LNCaP clone FGC (cell line): ENCODE results near the gene SYTL3.
"Not testable (repeated sequence)": the region's sequence is repeated elsewhere in the genome, so short reads cannot be mapped to it uniquely, and the experiment has no call there.

Source experiments
- DNase-seq: peaks from one replicate; pipeline ENCODE4 v3.0.0-alpha.2; 2011; ENCODE audit warnings: low read depth
- H3K4me3 ChIP-seq: 2 replicates; pipeline ENCODE4 v1.5.1; 2011; ENCODE audit warnings: mild to moderate bottlenecking, low read depth, low read length, control low read depth
- TF ChIP-seq, protein P1 (sequence below): IDR thresholded peaks from 2 replicates; pipeline ENCODE4 v1.5.1; 2012; ENCODE audit warnings: mild to moderate bottlenecking; ENCODE audit not compliant: control insufficient read depth, insufficient read depth; ENCODE audit errors: extremely low read depth

SYTL3 gene, protein sequence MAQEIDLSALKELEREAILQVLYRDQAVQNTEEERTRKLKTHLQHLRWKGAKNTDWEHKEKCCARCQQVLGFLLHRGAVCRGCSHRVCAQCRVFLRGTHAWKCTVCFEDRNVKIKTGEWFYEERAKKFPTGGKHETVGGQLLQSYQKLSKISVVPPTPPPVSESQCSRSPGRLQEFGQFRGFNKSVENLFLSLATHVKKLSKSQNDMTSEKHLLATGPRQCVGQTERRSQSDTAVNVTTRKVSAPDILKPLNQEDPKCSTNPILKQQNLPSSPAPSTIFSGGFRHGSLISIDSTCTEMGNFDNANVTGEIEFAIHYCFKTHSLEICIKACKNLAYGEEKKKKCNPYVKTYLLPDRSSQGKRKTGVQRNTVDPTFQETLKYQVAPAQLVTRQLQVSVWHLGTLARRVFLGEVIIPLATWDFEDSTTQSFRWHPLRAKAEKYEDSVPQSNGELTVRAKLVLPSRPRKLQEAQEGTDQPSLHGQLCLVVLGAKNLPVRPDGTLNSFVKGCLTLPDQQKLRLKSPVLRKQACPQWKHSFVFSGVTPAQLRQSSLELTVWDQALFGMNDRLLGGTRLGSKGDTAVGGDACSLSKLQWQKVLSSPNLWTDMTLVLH

DNA sequence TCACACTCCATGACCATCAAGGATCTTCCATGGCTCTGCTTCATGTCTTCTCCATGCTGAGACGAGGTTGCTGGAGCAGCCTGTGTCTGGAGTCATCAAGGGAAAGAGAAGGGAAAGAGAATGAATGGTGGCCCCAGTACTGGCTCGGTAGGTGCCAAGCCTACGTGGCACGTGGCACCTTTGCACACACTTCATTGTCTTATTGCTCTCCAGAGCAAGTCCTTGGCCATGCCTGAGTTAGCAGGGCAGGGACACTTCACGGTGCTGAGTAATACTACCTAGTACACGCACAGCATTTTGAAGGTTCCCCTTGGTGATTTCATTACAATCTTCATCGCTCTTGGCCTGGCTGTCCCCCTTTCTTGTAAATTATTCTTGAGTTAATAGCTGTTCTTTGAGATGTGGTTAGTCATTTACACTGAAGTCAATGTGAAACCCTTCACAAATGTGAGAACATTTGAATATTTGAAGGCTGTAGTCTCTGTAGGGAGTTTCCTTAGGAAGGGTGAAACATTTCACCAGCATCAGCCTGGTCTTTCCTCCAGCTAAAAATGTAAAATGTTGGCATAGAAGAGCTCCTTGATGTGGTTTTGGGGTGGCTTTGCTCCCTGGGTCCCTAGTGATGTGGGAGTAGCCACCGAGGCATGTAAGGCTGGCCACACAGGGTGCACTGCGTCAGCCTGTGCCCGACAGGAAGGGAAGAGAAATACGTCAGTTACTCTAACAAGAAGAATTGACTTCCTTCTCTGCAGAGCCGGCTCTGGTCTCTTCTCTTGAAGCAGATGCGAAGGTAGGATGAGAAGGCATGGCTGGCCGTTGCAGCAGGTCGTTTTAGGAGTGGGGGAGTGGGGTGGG lies at the start of gene SYTL3:
Gene SYTL3 (plus strand): TSS at position 766 of the 855 bp plus-strand sequence. CDS start 13,215 bp downstream, outside the sequence.
- no peak within 1 kb of the TSS for H3K4me3 ChIP-seq
- TF ChIP-seq, protein P1, sequence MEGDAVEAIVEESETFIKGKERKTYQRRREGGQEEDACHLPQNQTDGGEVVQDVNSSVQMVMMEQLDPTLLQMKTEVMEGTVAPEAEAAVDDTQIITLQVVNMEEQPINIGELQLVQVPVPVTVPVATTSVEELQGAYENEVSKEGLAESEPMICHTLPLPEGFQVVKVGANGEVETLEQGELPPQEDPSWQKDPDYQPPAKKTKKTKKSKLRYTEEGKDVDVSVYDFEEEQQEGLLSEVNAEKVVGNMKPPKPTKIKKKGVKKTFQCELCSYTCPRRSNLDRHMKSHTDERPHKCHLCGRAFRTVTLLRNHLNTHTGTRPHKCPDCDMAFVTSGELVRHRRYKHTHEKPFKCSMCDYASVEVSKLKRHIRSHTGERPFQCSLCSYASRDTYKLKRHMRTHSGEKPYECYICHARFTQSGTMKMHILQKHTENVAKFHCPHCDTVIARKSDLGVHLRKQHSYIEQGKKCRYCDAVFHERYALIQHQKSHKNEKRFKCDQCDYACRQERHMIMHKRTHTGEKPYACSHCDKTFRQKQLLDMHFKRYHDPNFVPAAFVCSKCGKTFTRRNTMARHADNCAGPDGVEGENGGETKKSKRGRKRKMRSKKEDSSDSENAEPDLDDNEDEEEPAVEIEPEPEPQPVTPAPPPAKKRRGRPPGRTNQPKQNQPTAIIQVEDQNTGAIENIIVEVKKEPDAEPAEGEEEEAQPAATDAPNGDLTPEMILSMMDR = no peak
- DNase-seq = no peak

DNA sequence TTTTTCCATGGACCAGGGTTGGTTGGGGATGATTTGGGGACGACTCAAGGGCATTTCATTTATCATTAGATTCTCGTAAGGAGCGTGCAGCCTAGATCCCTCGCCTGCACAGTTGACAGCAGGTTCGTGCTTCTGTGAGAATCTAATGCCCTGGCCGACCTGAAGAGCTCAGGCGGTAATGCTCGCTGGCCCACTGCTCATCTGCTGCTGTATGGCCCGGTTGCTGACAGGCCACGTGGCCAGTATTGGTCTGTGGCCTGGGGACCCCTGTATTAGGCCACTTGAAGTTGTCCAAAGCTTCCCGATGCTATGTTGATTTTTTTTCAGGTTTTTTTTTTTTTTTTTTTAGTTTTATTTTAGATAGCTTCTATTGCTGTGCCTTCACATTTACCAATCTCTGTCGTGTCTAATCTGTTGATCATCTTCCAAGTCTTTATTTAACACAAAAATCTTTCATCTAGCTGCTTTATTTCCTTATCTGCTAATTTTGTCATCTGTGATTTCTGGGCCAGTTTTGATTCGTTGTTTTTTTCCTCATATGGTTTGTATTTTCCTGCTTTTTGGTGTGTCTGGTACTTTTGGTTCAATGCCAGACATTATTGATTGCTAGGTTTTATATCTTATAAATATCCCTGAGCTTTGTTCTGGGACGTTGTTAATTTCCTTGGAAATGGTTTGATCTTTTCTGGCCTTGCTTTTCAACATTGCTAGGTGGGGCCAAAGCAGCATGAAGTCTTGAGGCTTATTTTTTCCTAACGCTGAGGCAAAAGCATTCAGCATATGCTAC lies 46.4 kb upstream of the SYTL3 start:
- DNase-seq = no peak
- TF ChIP-seq, protein P1 = no peak
- no peak overlapping the region for H3K4me3 ChIP-seq

DNA sequence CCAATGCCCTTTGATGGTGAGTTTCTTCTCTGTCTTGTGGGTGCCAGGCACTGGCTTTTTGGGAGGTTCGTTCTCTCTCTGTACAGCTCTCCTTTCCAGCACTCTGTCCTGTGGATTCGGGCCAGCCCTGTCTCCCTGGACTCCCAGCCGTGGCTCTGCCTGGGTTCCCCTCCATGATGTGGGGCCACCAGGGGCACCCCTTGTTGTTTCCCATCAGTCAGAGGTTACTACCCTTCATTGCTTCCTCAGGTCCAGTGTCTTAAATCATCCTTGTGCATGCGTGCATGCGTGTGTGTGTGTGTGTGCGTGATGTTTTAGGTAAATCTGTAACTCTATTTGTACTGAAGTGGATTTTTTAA lies 45.8 kb upstream of the SYTL3 start:
- DNase-seq = no peak
- TF ChIP-seq, protein P1 = no peak

DNA sequence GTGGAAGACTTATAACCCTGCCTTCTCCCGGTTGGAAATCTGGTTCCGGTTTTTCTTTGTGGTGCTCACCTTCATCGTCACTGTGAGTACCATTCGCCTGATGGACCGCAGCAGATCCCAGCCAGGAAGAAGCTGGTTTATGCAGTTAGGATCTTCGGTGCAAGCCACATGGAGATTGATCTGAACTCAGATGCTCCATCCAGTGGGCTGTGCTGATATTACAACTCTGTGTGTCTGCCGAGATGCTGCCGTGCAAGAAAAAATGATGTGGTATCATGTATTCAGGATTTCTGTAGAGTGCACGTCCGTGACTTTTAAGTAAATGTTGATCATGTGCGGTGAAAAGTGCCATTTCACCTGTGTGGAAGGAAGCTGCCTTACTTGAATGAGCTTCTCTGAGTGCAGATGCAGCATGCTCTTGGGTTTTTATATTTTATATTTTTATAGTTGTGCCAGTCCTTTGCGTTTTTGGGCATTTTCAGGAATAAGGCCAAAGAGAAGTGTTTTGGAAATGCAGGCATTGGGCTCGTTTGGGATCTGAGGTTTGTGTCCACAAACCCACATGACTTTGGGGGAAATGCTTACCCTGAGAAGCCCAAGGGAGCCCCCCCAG lies 44.5 kb upstream of the SYTL3 start:
- peak; percentile 30 for DNase-seq
- TF ChIP-seq, protein P1 = peak; percentile 49
- H3K4me3 ChIP-seq = no peak overlapping the region

More for the DNA sequence above, 45.8 kb upstream of the SYTL3 start:
- no peak overlapping the region for H3K4me3 ChIP-seq

- not testable (repeated sequence) for DNase-seq
Observed at GRCh38 chr6:158606011-158606410, 43.8 kb upstream of the SYTL3 start.

GRCh38 chr6:158606935-158607334 lies 42.9 kb upstream of the SYTL3 start:
- TF ChIP-seq, protein P1 = no peak
- DNase-seq = no peak
- no peak overlapping the region for H3K4me3 ChIP-seq

More at GRCh38 chr6:158606011-158606410, 43.8 kb upstream of the SYTL3 start:
- not testable (repeated sequence) for H3K4me3 ChIP-seq
